A549 (cell line): ENCODE results near the gene IL10. TPM values are rescaled to one million over a fixed set of nuclear protein-coding genes. Genes with fewer than 3 reads are reported as not detected.

Experiments
- ATAC-seq, 2 experiments: fragments of 200-7000 bp in 1 of 2; fragments of >200 bp in 1 of 2; cut with Nextera tagmentation in 1 of 2; cut with Tn5 transposase in 1 of 2; 3 replicates each; pipeline versions ENCODE4 v1.8.0 to v1.9.1; 2018 to 2020; ENCODE audit warnings: mild to moderate bottlenecking in 1 of 2, moderate library complexity in 1 of 2
- CTCF ChIA-PET: fragments of 300-600 bp; sonication (Branson Sonifier 250); formaldehyde crosslinking; extraction: SDS; loops from one replicate; lab custom pipeline; 2021; ENCODE audit warnings: antibody characterized with exemption, inconsistent platforms; lab: Yijun Ruan, JAX
- POLR2A ChIA-PET: fragments of 350-600 bp; formaldehyde crosslinking; extraction: SDS; loops from one replicate; lab custom pipeline; 2021; ENCODE audit warnings: antibody characterized with exemption, inconsistent platforms; lab: Yijun Ruan, JAX
- DNase-seq, 2 experiments: peaks; one replicate each; pipeline versions ENCODE4 v3.0.0 to v3.0.0-alpha.2; 2011 to 2016; ENCODE audit warnings: low read depth in 1 of 2, low spot score in 1 of 2
- FAIRE-seq: peaks from 2 replicates; lab custom pipeline; 2011; peaks lifted over from hg19 to GRCh38; lab: Jason Lieb, UNC
- H3K27ac ChIP-seq, 2 experiments: fragments of >200 bp; sonication (Bioruptor Twin); formaldehyde crosslinking; 3 replicates each; pipeline ENCODE4 v1.5.1; 2016 to 2017
- H3K4me1 ChIP-seq: fragments of >200 bp; sonication (Bioruptor Twin); formaldehyde crosslinking; 3 replicates; pipeline ENCODE4 v1.6.1; 2016
- H3K4me2 ChIP-seq: fragments of >200 bp; sonication (Bioruptor Twin); formaldehyde crosslinking; 3 replicates; pipeline ENCODE4 v1.6.1; 2016
- H3K4me3 ChIP-seq: fragments of >200 bp; sonication (Bioruptor Twin); formaldehyde crosslinking; 3 replicates; pipeline ENCODE4 v1.5.1; 2016
- H3K9me3 ChIP-seq: fragments of >200 bp; sonication (Bioruptor Twin); formaldehyde crosslinking; 3 replicates; pipeline ENCODE4 v1.6.1; 2016
- CBX2 ChIP-seq: fragments of 200-600 bp; sonication (generic); IDR thresholded peaks from 2 replicates; pipeline ENCODE4 v1.6.1; 2016; ENCODE audit warnings: low read depth, mild to moderate bottlenecking, borderline replicate concordance
- CHD2 ChIP-seq: fragments of 150-350 bp; IDR thresholded peaks from 2 replicates; pipeline ENCODE4 v1.6.1; 2014; ENCODE audit warnings: low read length; ENCODE audit not compliant: partially characterized antibody
- CHD4 ChIP-seq: fragments of 200-600 bp; sonication (generic); IDR thresholded peaks from 2 replicates; pipeline ENCODE4 v1.6.1; 2016; ENCODE audit warnings: antibody characterized with exemption, mild to moderate bottlenecking, borderline replicate concordance
- E2F6 ChIP-seq: IDR thresholded peaks from 2 replicates; pipeline ENCODE4 v1.6.1; 2012; ENCODE audit warnings: low read depth, borderline replicate concordance
- EHMT2 ChIP-seq: fragments of 200-600 bp; sonication (generic); IDR thresholded peaks from 2 replicates; pipeline ENCODE4 v1.6.1; 2016; ENCODE audit warnings: antibody characterized with exemption, low read depth, mild to moderate bottlenecking, moderate library complexity
- EP300 ChIP-seq, 2 experiments: fragments of >200 bp; sonication (Bioruptor Twin); formaldehyde crosslinking; IDR thresholded peaks; 2 replicates in 1 of 2; 3 replicates in 1 of 2; pipeline ENCODE4 v1.6.1; 2016 to 2017
- ESRRA ChIP-seq: fragments of 150-350 bp; IDR thresholded peaks from 2 replicates; pipeline ENCODE4 v1.6.1; 2014; ENCODE audit warnings: mild to moderate bottlenecking, low read length, borderline replicate concordance
- FOSL2 ChIP-seq, 2 experiments: fragments of 450-650 bp in 1 of 2; fragments of >200 bp in 1 of 2; sonication (Bioruptor Twin) in 1 of 2; formaldehyde crosslinking; IDR thresholded peaks; 2 replicates each; pipeline versions ENCODE4 v1.5.0 to v1.6.1; 2016 to 2020; ENCODE audit warnings: mild to moderate bottlenecking in 1 of 2, moderate library complexity in 1 of 2
- HES2 ChIP-seq: fragments of >200 bp; sonication (Bioruptor Twin); formaldehyde crosslinking; IDR thresholded peaks from 2 replicates; pipeline ENCODE4 v1.6.1; 2016
- HMGXB4 ChIP-seq: fragments of 250-450 bp; sonication (Bioruptor Pico); IDR thresholded peaks from 2 replicates; pipeline ENCODE4 v1.5.0; 2021; ENCODE audit warnings: mild to moderate bottlenecking, moderate library complexity, borderline replicate concordance
- HOXB13 ChIP-seq: fragments of 250-450 bp; sonication (Bioruptor Pico); IDR thresholded peaks from 2 replicates; pipeline ENCODE4 v1.5.0; 2020; ENCODE audit warnings: low read depth, mild to moderate bottlenecking, moderate library complexity
- KDM5A ChIP-seq: fragments of 200-600 bp; sonication (generic); IDR thresholded peaks from 2 replicates; pipeline ENCODE4 v1.6.1; 2016; ENCODE audit warnings: antibody characterized with exemption, mild to moderate bottlenecking
- MAFK ChIP-seq: fragments of 450-650 bp; IDR thresholded peaks from 2 replicates; pipeline ENCODE4 v1.6.1; 2014; ENCODE audit not compliant: partially characterized antibody
- NR3C1 ChIP-seq: fragments of >200 bp; sonication (Bioruptor Twin); formaldehyde crosslinking; IDR thresholded peaks from 3 replicates; pipeline ENCODE4 v1.6.1; 2017
- PBX3 ChIP-seq: IDR thresholded peaks from 2 replicates; pipeline ENCODE4 v1.6.1; 2012
- PHF8 ChIP-seq: fragments of 200-600 bp; sonication (generic); IDR thresholded peaks from 2 replicates; pipeline ENCODE4 v1.6.1; 2016; ENCODE audit warnings: low read depth, mild to moderate bottlenecking, antibody characterized with exemption, moderate library complexity, borderline replicate concordance
- POLR2A ChIP-seq: IDR thresholded peaks from 2 replicates; pipeline ENCODE4 v1.6.1; 2012; ENCODE audit warnings: mild to moderate bottlenecking, low read length
- RAD21 ChIP-seq, 2 experiments: fragments of >200 bp in 1 of 2; sonication (Bioruptor Twin) in 1 of 2; formaldehyde crosslinking in 1 of 2; IDR thresholded peaks in 1 of 2; conservative IDR thresholded peaks in 1 of 2; 2 replicates in 1 of 2; 3 replicates in 1 of 2; pipeline ENCODE4 v1.6.1; 2012 to 2018; ENCODE audit warnings: inconsistent platforms in 1 of 2
- RARB ChIP-seq: fragments of 250-450 bp; sonication (Bioruptor Pico); IDR thresholded peaks from 2 replicates; pipeline ENCODE4 v1.8.0; 2021; ENCODE audit warnings: mild to moderate bottlenecking, moderate library complexity
- RCOR1 ChIP-seq: fragments of 150-350 bp; IDR thresholded peaks from 2 replicates; pipeline ENCODE4 v1.6.1; 2014; ENCODE audit warnings: antibody characterized with exemption, low read length, low read depth
- RFX5 ChIP-seq: fragments of 450-650 bp; IDR thresholded peaks from 2 replicates; pipeline ENCODE4 v1.7.1; 2014; ENCODE audit warnings: antibody characterized with exemption, mild to moderate bottlenecking, moderate library complexity
- RNF2 ChIP-seq: fragments of 200-600 bp; sonication (generic); IDR thresholded peaks from 2 replicates; pipeline ENCODE4 v1.6.1; 2016; ENCODE audit warnings: low read depth, mild to moderate bottlenecking, antibody characterized with exemption, moderate library complexity, borderline replicate concordance
- SREBF2 ChIP-seq: fragments of 450-650 bp; IDR thresholded peaks from 2 replicates; pipeline ENCODE4 v1.6.1; 2014; ENCODE audit warnings: mild to moderate bottlenecking, moderate library complexity
- TFCP2L1 ChIP-seq: fragments of 250-450 bp; sonication (Bioruptor Pico); IDR thresholded peaks from 2 replicates; pipeline ENCODE4 v1.5.0; 2021; ENCODE audit warnings: mild to moderate bottlenecking
- TP53 ChIP-seq: fragments of 250-450 bp; sonication (Bioruptor Pico); IDR thresholded peaks from 2 replicates; pipeline ENCODE4 v1.5.0; 2021; ENCODE audit warnings: mild to moderate bottlenecking, moderate library complexity
- ZC3H11A ChIP-seq: fragments of 450-650 bp; IDR thresholded peaks from 2 replicates; pipeline ENCODE4 v1.6.1; 2014; ENCODE audit warnings: antibody characterized with exemption, mild to moderate bottlenecking
- ZFP36 ChIP-seq: fragments of 450-650 bp; IDR thresholded peaks from 2 replicates; pipeline ENCODE4 v1.6.1; 2014; ENCODE audit warnings: borderline replicate concordance; ENCODE audit not compliant: partially characterized antibody
- WGBS: methylation state at CpG from one replicate; pipeline ENCODE4 v1.1.6; 2017; ENCODE audit errors: missing lambda C conversion rate; 5-methylcytosine and 5-hydroxymethylcytosine counted together
- polyA plus RNA-seq, 4 experiments: library from polyadenylated mRNA; depleted of rRNA in 3 of 4; stranded (reverse); fragments of >200 nt; fragmentation: RNase III in 1 of 4; extraction: RNeasy Plus Mini Kit Qiagen cat#74134 plus additional on column Dnase treatment in 1 of 4; gene quantifications; 2 replicates in 3 of 4; 3 replicates in 1 of 4; pipeline ENCODE4 v1.2.3, GENCODE V29; 2011 to 2017

The IL10 gene
- polyA plus RNA-seq, 2 of the 4 experiments (the other 2 are of a cell fraction), result not detected

DNA sequence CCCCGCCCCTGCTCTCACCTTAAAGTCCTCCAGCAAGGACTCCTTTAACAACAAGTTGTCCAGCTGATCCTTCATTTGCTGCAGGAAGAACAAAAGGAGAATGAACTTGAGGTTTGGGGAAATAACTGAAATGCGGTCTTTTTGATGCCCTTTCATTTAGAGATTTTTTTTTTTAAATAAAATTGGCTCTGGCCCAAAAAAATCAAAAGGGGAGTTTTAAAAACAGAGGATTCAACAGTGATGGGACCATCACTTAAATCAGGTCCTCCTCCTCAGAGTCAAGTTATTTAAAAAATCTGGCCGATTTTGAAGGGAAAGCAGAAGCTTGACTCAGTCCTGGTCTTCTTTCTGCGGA lies 979 bp downstream of the IL10 start:
- H3K4me3 ChIP-seq, result no peak overlapping the region
- 55% methylated on average over 4 of the region's 4 CpGs for WGBS
- no peak for ATAC-seq
- TF ChIP-seq ESRRA, result no peak
- CTCF ChIA-PET, result interaction anchor here (0.7 to 5.0 kb wide), 8 partner anchors 11 to 316 kb away, joined by 3 to 20 read pairs (median 4); no protein-coding TSS in a partner anchor
- no peak for FAIRE-seq
- POLR2A ChIA-PET, result no interaction called here
- no peak for DNase-seq
- no peaks in the 10 kb centered on the region for H3K9me3 ChIP-seq
- H3K4me1 ChIP-seq, result no peaks in the 10 kb centered on the region
- H3K4me2 ChIP-seq, result no peak overlapping the region
- H3K27ac ChIP-seq, result no peak overlapping the region

- Histone ChIP-seq H3K27ac (no peak within 1 kb of the TSS), H3K4me2 (no peak within 1 kb of the TSS), H3K4me3 (no peak within 1 kb of the TSS), H3K9me3 (no peaks in the 10 kb centered on the region), H3K4me1 (no peaks in the 10 kb centered on the region)
- 35% methylated on average over 6 of the region's 9 CpGs for WGBS
- ChIA-PET CTCF (interaction anchor here (0.7 to 5.0 kb wide), 10 partner anchors 8 to 316 kb away, joined by 3 to 20 read pairs (median 3); no protein-coding TSS in a partner anchor), POLR2A (no interaction called here)
- ATAC-seq (no peak), DNase-seq (no peak), FAIRE-seq (no peak)
- TF ChIP-seq CHD2 (no peak), RFX5 (no peak), HMGXB4 (no peak), TFCP2L1 (CRISPR knock-in tag) (no peak), KDM5A (no peak), RARB (CRISPR knock-in tag) (no peak), PBX3 (no peak), NR3C1 (no peak), HOXB13 (CRISPR knock-in tag) (no peak), HES2 (no peak), ZFP36 (no peak), EP300 (IDR thresholded peaks at IDR 0.05) (no peak), CHD4 (no peak)
Observed at GRCh38 chr1:206770531-206771337, 1.6 kb downstream of the IL10 start, which contains the start of gene IL19. TSS of gene IL19 (plus strand) at chr1:206770773. CDS start at chr1:206836663, 65,890 bp downstream.

- Histone ChIP-seq H3K27ac (no peak overlapping the region), H3K4me2 (no peak overlapping the region), H3K4me3 (no peak overlapping the region), H3K4me1 (no peaks in the 10 kb centered on the region), H3K9me3 (no peaks in the 10 kb centered on the region)
- ChIA-PET POLR2A (no interaction called here), CTCF (interaction anchor here (0.7 to 5.0 kb wide), 5 partner anchors 9 to 40 kb away, joined by 3 to 20 read pairs (median 3); no protein-coding TSS in a partner anchor)
- TF ChIP-seq CBX2, result no peak
- TF ChIP-seq MAFK, result no peak
- no peak for TF ChIP-seq PHF8
- no peak for TF ChIP-seq TP53
- no peak for TF ChIP-seq RARB (CRISPR knock-in tag)
- no peak for TF ChIP-seq EHMT2
- no peak for TF ChIP-seq SREBF2
- TF ChIP-seq E2F6, result no peak
- no peak for TF ChIP-seq FOSL2 (IDR thresholded peaks at IDR 0.05)
- TF ChIP-seq FOSL2 (CRISPR knock-in tag; IDR thresholded peaks at IDR 0.05), result no peak
- TF ChIP-seq POLR2A, result no peak
- TF ChIP-seq RCOR1, result no peak
- TF ChIP-seq ZC3H11A, result no peak
- TF ChIP-seq RAD21 (conservative IDR thresholded peaks at IDR 0.05 in 1 of 2, IDR thresholded peaks at IDR 0.05 in 1 of 2), result no peak
- TF ChIP-seq HOXB13 (CRISPR knock-in tag), result no peak
- TF ChIP-seq RNF2, result no peak
- 82% methylated on average over 7 of the region's 7 CpGs for WGBS
- FAIRE-seq (no peak), ATAC-seq (no peak), DNase-seq (no peak)
Observed at GRCh38 chr1:206769304-206769731, 3.0 kb downstream of the IL10 start.
